DLD1 (cell line): ENCODE results near the gene PRKCE.
"Not testable (repeated sequence)": the region's sequence is repeated elsewhere in the genome, so short reads cannot be mapped to it uniquely, and the experiment has no call there.

Experiments
- in situ Hi-C: cut with HindIII; loops from 2 replicates; pipeline ENCODE4 v1.10.0; 2017; ENCODE audit warnings: low sequenced_read_pairs

PRKCE gene

DNA sequence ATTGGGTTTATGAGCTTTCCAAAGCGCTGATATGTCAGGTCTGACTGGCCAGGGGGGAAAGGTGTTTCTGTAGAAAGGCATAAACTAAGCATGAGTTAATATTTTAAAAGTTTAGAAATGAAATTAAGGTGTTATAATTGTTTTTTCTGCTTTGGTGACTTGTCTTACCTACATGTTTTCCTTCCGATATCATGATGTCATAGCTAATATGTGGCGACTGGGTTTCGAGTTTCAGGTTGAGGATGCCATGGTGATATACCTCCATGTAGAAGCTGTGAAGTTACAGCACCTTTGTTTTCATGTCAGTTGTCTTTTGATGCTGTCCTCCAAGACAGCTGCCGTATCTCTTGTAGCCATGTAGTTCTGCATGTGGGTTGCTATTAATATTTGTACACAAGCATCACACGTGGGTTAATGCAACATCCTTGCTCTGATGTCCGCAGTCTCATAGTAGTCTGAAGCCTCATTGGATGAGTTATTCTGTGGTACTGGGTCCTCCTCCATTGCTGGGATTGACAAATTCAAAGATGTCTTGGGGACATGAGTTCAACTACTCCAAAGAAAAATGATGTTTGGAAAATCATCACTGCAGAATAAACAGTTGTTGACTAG, 230.6 kb downstream of the PRKCE start:
- in situ Hi-C loops = no loop called here

DNA sequence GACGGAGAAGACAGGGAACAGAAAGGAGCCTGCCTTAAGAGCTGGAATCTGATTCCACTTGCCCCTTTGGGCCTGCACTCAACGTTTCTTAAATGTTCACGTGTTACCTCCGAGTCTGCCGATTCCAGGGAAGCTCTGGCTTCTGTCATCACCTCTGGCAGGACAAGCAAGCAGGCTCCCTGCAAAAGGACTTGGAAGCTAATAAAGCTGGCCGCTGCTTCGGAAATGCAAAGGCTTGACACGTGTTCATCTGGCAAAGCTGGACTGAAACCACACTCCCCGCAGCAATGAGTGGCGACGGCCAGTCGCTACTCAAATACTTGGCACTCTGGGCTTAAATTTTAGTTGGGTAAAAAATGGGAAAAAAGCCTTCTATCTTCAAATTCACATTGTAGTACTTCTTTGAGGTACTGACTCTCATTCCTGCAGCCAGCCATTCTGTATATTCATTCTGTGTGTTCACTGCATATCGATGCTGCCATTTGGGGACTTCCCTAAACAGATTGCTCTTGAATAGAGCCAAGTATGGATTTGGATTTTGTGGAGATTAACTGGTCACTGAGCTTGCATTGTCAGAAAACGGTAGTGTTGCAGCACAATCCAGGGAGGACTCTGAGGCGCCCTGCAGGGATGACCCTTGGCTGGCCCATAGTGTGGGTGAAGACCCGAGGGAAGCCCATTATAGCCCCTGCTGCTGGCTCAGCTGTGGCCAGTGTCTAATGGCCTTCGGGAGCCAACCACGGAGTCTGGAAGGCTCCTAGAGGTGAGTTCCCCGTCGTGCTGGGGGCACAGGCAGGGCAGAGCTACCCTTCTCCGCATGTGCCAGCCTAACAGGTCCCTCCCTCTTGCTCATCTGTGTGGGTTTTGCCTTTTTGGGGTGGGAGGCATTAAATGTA, 231.5 kb downstream of the PRKCE start:
- in situ Hi-C loops = no loop called here

DNA sequence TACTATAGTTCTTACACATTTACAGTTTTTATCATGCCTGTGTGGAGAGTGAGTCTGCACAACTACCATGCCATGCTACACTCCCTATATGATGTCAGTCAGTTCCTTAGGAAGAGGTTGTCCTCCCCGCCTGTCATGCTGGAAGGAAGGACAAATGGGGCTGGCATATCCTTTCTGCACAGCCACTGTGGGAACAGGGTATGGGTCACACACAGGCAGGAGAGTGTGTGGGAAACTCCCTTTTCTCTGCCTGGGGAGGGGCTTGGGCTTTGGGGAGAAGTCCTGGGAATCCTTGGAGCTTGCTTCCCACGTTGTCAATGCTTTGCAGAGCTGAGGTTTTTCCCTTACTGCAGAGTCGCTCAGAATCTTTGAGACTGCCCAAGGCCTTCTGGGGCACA, 232.1 kb downstream of the PRKCE start:
- in situ Hi-C loops = no loop called here

DNA sequence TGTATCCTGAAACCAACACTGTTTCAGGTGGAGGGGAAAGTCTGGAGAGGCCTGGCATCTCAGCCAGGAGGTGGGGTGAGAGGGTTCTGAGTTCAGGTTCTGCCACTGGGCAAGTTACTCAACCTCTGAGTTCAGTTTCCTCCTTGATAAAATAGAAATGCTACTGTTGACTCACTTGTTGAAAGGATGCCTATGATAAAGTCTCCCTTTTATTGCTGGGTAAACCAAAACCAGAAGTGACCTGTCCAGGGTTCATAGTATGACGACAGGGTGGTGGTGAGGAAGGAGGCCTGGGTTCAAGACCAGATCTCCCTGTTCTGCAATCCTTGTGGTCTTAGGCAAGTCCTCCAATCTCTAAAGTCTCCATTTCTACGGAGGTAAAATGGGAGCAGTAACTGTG, 232.7 kb downstream of the PRKCE start:
- in situ Hi-C loops = no loop called here

DNA sequence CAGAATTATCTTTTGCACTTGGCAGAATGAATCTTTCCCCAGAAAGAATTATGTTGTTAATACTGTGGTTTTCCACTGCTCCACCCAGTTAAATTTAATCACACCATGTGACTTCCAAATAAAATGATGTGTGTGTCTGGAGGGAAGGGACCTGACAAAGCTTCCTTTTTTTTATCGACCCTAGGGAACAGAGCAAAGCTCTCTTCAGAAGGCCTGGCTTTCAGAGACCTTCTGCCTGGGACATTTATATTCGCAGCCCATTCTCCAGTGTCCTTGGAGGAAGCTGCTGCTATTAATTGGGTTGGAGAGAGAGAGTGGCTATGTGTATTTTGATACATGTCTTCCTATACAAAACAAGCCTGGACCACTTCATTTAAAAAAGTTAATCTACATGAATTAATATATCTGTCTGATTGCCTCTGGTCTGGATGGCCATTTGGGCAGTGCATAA, 233.7 kb downstream of the PRKCE start:
- in situ Hi-C loops = no loop called here

DNA sequence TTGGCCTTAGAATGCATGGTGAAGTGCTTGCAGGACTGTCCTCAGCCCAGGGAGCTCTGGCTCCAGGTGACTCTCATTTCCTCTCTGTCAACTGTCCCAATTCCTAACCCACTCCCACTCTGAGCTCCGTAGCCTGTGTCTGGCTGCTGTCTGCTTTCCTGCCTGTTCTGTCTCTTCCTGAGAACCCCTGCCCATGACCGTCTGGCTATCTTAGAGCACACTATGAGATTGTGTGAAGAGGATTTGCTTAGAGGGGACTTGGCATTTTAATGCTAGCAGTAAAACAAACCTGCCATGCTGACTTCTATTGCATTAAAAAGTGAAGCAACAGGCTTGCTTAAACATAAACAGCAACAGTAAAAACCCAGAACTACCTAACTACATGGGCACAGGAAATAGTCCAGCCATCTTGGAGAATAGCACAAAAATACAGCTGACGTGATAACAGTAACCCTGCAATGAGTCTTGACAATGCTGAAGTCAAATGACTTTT, 234.7 kb downstream of the PRKCE start:
- in situ Hi-C loops = no loop called here

DNA sequence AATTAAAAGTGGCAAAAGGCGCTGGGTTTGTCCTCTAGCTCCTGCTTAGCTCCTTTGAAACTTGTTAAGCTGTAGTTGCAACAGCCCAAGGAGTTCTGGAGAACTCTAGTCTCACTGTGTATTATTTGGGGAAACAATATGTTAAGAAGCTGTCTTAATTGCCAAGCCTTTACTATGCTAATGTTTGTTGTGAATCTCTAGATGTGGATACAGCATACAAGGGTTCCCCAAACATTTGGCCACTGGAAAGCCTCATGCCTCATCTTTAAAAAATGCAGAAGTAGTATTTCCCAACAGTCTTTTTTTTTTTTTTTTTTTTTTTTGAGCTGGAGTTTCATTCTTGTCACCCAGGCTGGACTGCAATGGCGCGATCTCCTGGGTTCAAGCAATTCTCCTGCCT, 236.7 kb downstream of the PRKCE start:
- in situ Hi-C loops = no loop called here

DNA sequence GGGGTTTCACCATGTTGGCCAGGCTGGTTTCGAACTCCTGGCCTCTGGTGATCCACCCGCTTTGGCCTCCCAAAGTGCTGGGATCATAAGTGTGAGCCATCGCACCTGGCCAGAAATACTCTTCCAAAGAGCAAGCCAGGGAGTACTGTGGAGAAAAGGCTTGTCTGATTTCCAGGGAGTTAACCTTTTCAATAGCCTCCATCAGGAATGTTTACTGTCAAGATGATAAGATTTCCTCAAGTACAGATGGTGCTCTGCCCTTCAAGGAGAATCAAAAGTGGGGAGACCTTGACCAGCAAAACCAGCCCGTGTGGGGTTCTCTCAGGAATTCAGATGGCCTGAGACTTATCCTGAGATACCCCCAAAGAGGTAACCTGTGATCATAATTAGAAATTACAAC, 237.2 kb downstream of the PRKCE start:
- in situ Hi-C loops = no loop called here

DNA sequence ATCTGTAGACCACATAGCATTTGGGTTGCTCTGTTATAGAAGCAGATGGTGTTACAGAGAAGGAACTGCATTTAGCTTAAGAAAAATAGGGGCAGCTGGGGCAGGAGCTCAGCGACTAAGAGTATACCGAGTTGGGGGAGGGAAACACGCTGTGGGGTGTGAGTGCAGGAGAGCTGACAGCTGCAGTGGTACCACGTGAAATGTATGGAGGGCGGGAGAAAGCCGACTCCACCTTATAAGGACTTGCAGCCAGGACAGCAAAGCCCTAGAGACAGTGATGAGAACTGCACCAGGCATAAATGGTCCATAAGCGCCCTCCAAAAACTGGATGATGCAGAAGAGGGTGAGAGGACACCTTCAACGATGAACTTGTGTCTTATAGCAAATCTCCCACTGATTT, 237.6 kb downstream of the PRKCE start:
- in situ Hi-C loops = no loop called here

DNA sequence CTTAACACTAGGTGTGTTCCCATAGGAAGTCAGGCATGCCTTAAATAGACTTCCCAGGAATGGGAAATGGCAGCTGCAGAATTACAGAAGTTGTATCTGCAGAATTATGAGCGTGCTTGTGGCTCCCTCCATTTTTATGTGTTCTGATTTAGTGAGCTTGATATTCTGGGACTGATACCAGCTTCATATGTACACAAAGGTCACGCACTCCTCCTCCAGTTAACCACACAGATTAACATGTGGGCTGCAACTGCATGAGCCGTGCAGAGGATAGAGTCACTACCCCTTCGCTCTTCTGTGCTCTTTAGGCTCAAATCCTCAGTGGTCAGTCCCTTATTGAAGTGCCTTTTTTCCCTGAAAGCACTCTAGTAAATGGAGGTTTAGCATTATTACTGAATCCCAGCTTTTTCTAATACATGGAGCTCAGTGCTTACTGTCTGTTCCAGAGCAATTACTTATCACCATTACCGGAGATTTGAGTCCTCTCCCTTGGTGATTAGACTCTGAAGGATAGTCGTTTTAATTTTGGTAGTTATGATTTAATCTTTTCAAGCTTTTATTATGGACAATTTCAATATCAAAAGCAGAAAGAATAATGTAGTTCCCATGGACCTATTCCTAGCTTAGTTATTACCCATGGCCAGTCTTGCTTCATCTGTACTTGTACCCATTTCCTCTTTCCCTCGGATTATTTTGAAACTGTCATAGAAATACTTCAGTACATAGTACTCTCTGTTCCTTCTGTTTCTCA, 238.3 kb downstream of the PRKCE start:
- in situ Hi-C loops = no loop called here

DNA sequence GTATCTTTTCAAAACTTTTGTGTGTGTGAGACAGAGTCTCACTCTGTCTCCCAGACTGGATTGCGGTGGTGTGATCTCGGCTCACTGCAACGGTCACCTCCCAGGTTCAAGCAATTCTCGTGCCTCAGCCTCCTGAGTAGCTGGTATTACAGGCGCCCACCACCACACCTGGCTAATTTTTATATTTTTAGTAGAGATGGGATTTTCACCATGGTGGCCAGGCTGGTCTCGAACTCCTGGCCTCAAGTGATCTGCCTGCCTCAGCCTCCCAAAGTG, 238.8 kb downstream of the PRKCE start:
- in situ Hi-C loops = not testable (repeated sequence)

DNA sequence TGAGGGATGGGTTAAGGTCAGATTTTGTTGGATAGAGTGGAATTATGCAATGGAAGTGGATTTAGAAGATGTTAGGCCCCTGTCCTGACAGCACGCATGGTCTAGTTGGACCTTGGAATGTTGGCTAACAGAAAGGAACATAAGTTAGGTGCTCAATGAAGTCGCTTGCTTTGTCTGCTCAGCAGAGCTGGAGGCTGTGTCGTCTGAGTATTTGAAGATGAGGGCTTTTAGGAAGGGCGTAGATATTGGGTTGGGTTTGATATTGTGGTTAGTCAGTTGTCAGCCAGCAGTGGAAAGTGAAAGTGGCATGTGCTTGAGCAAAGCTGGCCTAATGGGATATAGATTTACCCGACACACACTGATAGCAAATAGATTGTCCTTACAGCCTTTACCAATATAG, 239.3 kb downstream of the PRKCE start:
- in situ Hi-C loops = no loop called here

DNA sequence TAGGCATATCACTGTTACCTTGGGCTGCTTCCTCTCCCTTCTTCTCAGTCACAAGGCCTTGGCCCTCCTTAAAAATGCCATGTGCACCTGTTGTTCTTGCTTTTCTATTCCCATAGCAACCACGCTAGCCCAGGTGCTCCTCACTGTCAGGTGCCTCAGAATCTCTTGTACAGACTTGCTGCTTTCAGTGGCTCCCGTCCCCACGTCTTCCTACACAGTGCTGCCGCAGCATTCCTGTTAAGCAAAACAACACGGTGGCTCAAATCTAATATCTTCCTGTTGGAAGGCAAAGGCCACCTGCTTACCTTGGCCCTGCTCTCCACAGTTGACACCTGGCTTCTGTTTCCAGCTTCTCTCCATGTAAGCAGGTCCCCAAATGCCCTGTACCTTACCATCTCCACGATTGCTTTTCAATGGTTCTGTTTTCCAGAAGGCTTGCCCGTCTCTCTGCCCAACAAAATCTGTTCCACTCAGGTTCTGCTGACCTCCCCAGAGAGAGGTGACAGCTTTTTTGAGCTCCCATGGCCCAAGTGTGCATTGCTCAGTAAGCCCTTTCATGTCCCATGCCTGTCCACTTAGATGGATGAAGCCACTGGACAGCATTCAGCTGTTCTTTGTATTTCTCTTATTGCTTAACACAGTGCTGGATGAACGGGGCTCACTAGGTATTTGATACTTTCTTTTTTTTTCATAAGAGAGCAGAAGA, 240.4 kb downstream of the PRKCE start:
- in situ Hi-C loops = no loop called here

DNA sequence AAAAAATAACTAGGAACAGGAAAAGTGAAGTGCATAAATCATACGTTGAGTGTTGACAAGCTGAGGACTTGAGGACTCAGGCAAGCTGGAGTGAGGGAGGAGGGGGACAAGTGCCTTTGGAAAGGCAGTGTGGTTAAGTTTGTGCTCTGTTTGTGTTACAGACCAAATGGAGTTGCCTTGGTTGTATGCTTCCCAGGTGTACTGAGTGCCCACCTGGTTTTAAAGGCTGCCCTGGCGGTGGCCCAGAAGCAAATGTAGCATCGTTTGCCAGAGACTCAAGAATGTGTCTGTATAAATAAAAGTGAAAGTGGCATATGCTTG, 240.9 kb downstream of the PRKCE start:
- in situ Hi-C loops = no loop called here

DNA sequence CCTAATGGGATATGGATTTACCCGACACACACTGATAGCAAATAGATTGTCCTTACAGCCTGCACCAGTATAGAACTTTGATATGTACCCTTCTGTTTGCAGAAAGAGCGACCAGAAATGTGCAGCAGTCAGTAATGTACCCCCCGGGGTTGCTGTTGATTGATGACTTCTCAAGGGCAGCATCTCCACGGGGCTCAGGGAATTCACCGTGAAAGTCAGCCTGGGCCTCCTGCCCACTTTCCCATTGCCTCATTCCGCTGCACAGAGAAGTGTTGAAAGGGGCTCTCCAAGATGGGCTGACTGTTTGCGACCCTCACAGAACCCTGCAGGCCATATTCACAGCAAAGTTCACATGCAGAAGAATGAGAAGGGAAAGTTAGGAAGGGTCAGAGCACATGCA, 241.3 kb downstream of the PRKCE start:
- in situ Hi-C loops = no loop called here

DNA sequence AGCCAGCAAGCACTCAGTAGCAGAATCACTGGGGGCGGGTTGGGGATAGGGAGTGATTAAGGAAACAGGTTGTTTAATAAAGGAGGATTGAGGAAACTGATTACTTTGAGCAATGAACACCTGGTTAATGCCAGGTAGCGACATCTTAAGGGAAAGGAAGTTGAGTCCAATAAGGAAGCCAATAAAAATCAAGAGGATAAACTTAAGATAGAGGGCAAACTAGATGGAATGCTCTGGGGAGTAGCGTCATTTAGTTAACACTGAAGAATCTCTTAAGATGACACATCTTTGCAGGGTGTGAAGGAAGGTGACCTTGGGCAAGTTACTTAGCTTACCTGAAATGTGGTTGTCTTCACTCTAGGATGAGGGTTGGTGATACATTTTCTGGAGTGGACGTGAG, 242.7 kb downstream of the PRKCE start:
- in situ Hi-C loops = no loop called here

DNA sequence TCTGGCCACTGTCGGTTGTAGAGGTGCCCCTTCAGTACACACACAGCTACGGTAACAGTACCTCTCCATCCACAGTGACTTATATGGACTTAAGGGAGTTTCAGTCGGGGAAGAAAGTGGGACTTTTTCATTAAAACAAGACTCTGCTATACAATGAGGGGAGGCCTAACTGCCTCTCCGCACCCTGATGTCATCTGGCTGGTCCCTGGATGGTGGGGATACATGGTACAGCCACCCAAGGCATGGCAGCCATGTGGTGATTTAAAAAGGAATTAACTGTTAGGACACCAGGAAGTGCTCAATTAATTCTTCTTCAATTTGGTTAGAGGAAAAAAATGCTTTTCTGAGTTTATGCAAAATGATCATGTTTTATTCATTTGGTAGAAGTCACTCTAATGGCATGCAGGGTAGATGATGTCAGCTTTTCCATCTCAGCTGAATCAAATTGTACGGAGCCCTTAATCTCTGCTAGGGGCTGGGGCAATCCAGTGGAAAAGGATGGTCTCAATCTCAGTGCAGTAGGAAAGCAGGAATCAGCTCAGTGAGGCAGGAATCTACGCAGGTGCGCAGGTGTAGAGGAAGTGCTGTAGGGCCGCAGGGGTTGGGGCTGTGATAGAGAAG, 243.9 kb downstream of the PRKCE start:
- in situ Hi-C loops = no loop called here

DNA sequence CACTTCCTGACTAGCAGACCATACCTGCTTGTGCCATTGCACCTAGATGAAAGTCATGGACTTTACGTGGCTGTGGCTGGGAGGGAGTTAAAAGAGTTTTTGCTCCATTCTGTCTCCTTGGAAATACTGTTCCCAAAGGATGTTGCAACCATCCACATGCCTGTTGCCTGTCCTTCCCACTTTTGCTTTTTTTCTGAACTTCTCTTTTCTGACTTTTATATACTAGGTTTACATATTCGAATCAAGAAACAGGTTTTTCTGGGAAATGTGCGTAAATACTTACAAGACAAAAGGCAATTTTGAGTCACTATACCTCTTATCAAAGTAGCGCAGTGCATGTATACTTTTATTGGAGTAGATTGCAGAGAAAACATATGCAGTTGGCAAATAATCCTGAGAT, 244.8 kb downstream of the PRKCE start:
- in situ Hi-C loops = no loop called here

DNA sequence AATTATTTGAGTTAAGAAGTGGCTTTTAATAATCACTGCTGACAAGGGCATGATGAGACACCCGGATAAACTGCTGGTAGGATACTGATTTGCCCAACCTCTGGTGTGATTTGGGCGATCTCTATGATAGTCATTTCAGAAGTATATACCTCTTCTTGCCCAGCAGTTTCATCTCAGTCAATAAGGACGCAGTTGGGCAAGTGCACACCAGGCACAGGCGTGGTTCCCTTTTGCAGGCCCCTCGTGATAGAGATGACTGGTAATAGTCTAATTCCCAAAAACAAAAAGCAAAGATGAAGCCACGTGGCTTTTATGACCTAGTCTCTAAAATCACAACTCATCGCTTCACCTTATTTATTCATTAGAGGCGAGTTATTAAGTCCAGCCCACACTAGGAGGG, 246.4 kb downstream of the PRKCE start:
- in situ Hi-C loops = no loop called here

DNA sequence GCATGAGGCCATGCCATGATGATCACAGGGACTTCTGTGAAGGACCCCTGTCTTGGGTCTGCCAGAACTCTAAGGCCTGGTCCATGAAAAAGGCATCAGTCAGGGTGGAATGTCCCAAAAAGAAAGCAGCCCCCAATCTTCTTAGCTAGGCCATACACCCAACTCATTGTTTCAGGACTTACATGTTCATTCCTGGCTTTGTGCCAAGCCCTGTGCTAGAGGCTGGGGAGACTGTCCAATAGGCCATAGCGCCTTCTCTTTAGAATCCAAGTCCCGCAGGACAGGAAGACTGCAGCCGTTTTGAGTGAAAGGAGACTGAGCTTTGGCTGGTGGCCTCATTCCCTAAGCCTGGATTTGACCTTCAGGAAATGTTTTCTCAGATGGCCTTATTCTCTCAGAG, 247.3 kb downstream of the PRKCE start:
- in situ Hi-C loops = no loop called here

DNA sequence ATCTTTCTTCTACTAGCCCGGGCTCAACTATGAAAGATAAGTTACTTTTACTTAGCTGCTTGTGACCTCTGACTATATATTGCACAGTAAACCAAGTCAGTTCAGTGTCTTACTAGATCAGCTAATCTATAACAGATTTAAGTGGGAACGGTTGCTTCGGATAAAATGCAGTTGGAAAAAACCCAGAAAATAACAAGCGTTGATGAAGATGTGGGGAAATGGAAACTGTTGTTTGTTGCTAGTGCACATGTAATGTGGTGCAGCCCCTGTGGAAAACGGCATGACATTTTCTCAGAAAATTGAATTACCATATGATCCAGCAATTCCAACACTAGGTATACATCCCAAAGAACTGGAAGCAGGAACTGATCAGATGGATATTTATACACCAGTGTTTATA, 248.5 kb downstream of the PRKCE start:
- in situ Hi-C loops = no loop called here
